AG10803 (cell line): ENCODE measurements around the gene USP53.

Experiments
- DNase-seq: peaks from one replicate; pipeline ENCODE4 v3.0.0; 2010; ENCODE audit warnings: low read depth
- H3K4me3 ChIP-seq: 2 replicates; pipeline ENCODE4 v1.5.1; 2011; ENCODE audit warnings: mild to moderate bottlenecking, low read length, control low read depth
- CTCF ChIP-seq: conservative IDR thresholded peaks from 2 replicates; pipeline ENCODE4 v1.5.1; 2011; ENCODE audit warnings: mild to moderate bottlenecking, low read length, control low read depth, inconsistent platforms

USP53 gene

GRCh38 chr4:119207051-119207450, 5.5 kb upstream of the USP53 start:
- peak; percentile 85 for DNase-seq
- no peak overlapping the region for H3K4me3 ChIP-seq
- no peak for TF ChIP-seq CTCF

- no peak overlapping the region for H3K4me3 ChIP-seq
- TF ChIP-seq CTCF = no peak
- DNase-seq = peak; percentile 91
Observed at GRCh38 chr4:119209077-119209476, 3.4 kb upstream of the USP53 start.

- no peak overlapping the region for H3K4me3 ChIP-seq
- no peak for TF ChIP-seq CTCF
- DNase-seq = no peak
Observed at GRCh38 chr4:119209586-119209985, 2.9 kb upstream of the USP53 start.

GRCh38 chr4:119210775-119211174, 1.7 kb upstream of the USP53 start:
- DNase-seq = peak; percentile 35
- no peak overlapping the region for H3K4me3 ChIP-seq
- no peak for TF ChIP-seq CTCF

- no peak for DNase-seq
- TF ChIP-seq CTCF = no peak
- H3K4me3 ChIP-seq = peak overlapping the region; percentile 74
Observed at GRCh38 chr4:119211867-119212233, 663 bp upstream of the USP53 start.

- DNase-seq = peak; percentile 94
- peak overlapping the region; percentile 74 for H3K4me3 ChIP-seq
- peak; percentile 46 for TF ChIP-seq CTCF
Observed at GRCh38 chr4:119212964-119213606, 572 bp downstream of the USP53 start.

- TF ChIP-seq CTCF = no peak
- no peak overlapping the region for H3K4me3 ChIP-seq
- no peak for DNase-seq
Observed at GRCh38 chr4:119218093-119218492, 5.6 kb downstream of the USP53 start.
